H1 (cell line): ENCODE results near the gene PIGU. TPM values are rescaled to one million over a fixed set of nuclear protein-coding genes. Genes with fewer than 3 reads are reported as not detected.

Experiments
- BCL11A ChIP-seq, 2 experiments: IDR thresholded peaks; one replicate each; pipeline ENCODE4 v1.6.1; 2011; ENCODE audit warnings: low read depth in 2 of 2, low read length in 2 of 2, mild to moderate bottlenecking in 2 of 2
- EGR1 ChIP-seq: IDR thresholded peaks from 2 replicates; pipeline ENCODE4 v1.6.1; 2011; ENCODE audit warnings: low read depth, low read length, borderline replicate concordance
- HDAC6 ChIP-seq: IDR thresholded peaks from one replicate; pipeline ENCODE4 v1.7.1; 2012; ENCODE audit warnings: low read depth, mild to moderate bottlenecking, inconsistent platforms, low read length, moderate library complexity
- MAX ChIP-seq: IDR thresholded peaks from 2 replicates; pipeline ENCODE4 v1.6.1; 2012; ENCODE audit warnings: inconsistent platforms
- RXRA ChIP-seq: IDR thresholded peaks from 2 replicates; pipeline ENCODE4 v1.6.1; 2011; ENCODE audit warnings: low read depth, mild to moderate bottlenecking, low read length, moderate library complexity; ENCODE audit not compliant: insufficient read depth
- SP2 ChIP-seq: IDR thresholded peaks from 2 replicates; pipeline ENCODE4 v1.6.1; 2012; ENCODE audit warnings: mild to moderate bottlenecking, low read length, inconsistent platforms
- SP4 ChIP-seq: IDR thresholded peaks from 2 replicates; pipeline ENCODE4 v1.6.1; 2012; ENCODE audit warnings: low read length, inconsistent platforms
- polyA plus RNA-seq, 7 experiments: library from polyadenylated mRNA; depleted of rRNA in 3 of 7; stranded (reverse) in 5 of 7; unstranded in 2 of 7; fragments of >200 nt in 5 of 7; fragments of 200-250 nt in 2 of 7; gene quantifications; 1 replicate in 5 of 7; 2 replicates in 1 of 7; 4 replicates in 1 of 7; pipeline versions ENCODE4 v1.2.1 to v1.2.3, GENCODE V29; 2011 to 2013; ENCODE audit warnings: missing spikeins in 2 of 7, mixed read lengths in 2 of 7
- total RNA-seq: library from RNA; stranded (reverse); fragmentation: NEBNext Ultra II Directional; extraction: Animal tissue kit (Norgen Biotek cat#: 25700); gene quantifications from 2 replicates; pipeline ENCODE4 v1.2.1, GENCODE V29; 2021

The PIGU gene
- total and polyA plus RNA-seq, 2 of the 8 experiments (the other 6 are each of a cell fraction or from before 2014, with no cell fraction given): 28.3 to 117 TPM

- no peak for TF ChIP-seq BCL11A (IDR thresholded peaks at IDR 0.05; ENCODE audit: low read depth in 2 of 2, low read length in 2 of 2)
- no peak for TF ChIP-seq SP4
- TF ChIP-seq MAX: no peak
- TF ChIP-seq HDAC6: no peak
- TF ChIP-seq RXRA: no peak
- TF ChIP-seq SP2: no peak
- TF ChIP-seq EGR1: no peak
These were observed 40.2 kb downstream of the PIGU start (continued) for GRCh38 chr20:34636648-34637047.
